ENCODE results near the gene PIM1.
"Not testable (repeated sequence)": the region's sequence is repeated elsewhere in the genome, so short reads cannot be mapped to it uniquely, and the experiment has no call there.

Gene PIM1

DNA sequence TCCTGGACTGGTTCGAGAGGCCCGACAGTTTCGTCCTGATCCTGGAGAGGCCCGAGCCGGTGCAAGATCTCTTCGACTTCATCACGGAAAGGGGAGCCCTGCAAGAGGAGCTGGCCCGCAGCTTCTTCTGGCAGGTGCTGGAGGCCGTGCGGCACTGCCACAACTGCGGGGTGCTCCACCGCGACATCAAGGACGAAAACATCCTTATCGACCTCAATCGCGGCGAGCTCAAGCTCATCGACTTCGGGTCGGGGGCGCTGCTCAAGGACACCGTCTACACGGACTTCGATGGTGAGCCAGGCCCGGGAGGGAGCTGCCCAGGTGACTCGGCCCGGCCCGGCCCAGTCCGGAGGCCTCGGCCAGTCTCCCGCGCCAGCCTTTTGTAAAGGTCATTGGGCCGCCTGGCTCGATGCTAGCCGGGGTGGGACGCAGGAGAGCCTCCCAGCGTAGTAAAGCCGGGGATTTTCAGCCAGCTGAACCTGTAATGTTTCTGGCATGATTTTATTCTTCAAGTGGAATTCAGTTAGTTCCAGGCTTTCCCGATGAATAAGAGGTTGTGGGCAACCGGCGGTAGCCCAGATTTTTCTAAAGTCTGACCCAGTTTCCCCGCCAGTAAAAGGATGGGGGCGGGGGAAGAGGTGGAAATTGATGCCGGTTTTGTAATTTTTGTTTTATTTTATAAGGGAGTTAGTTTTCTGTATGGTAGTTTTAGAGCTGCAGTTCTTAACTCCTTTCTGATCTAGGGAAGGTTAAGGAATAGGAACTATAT, 1.4 kb downstream of the PIM1 start:
- DNase-seq: peak; percentile 33 to 48 (median 36)

DNA sequence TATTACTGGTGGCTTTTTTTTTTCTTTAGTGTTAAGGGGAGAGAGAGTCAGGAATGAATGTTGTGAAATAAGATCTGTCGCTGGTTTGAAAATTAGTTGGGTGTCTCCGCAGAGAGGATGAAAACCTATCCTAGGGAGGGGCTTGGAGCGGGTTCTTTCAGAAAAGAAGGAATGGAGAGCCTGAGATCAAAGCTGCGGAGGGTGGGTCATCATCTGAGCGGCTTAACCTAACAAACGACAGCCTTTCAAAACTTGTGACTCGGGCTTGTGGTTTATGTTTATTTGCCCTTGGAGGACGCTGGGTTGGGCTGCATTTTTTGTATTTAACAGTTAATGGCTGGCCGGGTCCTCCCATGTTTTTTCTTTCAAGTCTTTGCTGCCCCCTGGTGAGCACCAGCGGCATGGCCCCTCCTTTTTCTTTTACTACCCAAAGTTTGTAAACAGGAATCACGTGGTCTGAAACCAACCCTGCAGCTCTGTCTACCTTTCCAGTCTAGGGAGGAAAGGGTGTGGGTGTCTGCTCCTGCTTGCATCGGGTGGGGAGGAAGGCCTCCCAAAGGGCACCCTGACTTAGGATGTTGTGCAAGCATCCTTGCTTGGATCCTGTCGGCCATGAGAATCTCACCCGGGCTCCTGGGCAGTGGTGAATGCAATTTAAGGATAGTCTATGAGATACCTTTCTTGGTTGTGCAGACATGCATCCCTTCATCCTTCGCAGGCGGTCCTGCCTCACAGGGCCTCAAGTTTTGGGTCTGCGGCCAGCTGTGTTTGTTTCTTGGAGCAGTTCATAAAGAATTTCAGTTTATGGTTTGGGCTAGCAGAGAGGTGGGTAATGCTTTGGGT, 2.2 kb downstream of the PIM1 start:
- DNase-seq: peak; percentile 88 to 93 (median 92)

DNA sequence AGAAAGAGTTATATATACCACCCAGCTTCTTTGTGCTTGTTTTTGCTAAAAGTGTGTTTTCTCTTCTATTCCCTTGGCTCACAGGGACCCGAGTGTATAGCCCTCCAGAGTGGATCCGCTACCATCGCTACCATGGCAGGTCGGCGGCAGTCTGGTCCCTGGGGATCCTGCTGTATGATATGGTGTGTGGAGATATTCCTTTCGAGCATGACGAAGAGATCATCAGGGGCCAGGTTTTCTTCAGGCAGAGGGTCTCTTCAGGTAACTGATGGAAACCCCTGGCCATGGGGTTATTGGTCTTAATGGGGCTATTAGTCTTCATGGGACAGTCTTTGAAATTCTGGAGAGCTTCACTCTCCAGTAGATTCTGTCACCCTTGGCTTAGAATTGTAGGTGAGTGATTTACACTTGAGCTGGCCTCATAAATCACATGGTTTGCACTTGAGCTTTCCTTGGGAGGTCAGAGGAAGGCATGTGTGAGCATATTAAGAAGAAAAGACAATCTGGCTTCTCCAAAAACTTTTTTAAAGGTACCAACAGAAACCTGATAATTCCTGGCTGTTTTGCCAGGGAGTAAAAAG, 3.0 kb downstream of the PIM1 start:
- DNase-seq: no peak

DNA sequence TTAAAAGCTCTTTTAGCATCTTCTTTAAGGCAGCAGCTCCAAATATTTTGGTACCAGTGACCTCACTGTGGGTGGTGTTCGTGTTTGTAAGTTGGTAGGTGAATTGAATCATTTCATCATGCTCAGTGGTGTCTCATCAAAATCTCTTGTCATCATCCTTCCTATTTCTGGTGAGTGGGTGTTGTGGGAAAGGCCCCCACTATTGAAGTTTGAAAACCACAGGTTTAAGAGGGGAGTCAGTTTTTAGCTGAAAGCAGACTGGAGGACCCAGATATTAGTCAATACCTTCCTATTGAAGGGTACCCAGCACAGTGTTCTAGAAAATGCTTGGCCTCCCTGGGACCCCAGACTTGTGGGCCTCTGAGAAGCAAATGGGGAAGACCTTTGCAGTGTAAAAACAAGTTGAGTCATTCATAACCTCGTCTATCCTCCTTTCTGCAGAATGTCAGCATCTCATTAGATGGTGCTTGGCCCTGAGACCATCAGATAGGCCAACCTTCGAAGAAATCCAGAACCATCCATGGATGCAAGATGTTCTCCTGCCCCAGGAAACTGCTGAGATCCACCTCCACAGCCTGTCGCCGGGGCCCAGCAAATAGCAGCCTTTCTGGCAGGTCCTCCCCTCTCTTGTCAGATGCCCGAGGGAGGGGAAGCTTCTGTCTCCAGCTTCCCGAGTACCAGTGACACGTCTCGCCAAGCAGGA, 3.7 kb downstream of the PIM1 start:
- DNase-seq: peak; percentile 72 to 87 (median 82)

DNA sequence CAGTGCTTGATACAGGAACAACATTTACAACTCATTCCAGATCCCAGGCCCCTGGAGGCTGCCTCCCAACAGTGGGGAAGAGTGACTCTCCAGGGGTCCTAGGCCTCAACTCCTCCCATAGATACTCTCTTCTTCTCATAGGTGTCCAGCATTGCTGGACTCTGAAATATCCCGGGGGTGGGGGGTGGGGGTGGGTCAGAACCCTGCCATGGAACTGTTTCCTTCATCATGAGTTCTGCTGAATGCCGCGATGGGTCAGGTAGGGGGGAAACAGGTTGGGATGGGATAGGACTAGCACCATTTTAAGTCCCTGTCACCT, 4.2 kb downstream of the PIM1 start:
- no peak for DNase-seq

DNA sequence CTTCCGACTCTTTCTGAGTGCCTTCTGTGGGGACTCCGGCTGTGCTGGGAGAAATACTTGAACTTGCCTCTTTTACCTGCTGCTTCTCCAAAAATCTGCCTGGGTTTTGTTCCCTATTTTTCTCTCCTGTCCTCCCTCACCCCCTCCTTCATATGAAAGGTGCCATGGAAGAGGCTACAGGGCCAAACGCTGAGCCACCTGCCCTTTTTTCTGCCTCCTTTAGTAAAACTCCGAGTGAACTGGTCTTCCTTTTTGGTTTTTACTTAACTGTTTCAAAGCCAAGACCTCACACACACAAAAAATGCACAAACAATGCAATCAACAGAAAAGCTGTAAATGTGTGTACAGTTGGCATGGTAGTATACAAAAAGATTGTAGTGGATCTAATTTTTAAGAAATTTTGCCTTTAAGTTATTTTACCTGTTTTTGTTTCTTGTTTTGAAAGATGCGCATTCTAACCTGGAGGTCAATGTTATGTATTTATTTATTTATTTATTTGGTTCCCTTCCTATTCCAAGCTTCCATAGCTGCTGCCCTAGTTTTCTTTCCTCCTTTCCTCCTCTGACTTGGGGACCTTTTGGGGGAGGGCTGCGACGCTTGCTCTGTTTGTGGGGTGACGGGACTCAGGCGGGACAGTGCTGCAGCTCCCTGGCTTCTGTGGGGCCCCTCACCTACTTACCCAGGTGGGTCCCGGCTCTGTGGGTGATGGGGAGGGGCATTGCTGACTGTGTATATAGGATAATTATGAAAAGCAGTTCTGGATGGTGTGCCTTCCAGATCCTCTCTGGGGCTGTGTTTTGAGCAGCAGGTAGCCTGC, 4.8 kb downstream of the PIM1 start:
- no peak for DNase-seq

DNA sequence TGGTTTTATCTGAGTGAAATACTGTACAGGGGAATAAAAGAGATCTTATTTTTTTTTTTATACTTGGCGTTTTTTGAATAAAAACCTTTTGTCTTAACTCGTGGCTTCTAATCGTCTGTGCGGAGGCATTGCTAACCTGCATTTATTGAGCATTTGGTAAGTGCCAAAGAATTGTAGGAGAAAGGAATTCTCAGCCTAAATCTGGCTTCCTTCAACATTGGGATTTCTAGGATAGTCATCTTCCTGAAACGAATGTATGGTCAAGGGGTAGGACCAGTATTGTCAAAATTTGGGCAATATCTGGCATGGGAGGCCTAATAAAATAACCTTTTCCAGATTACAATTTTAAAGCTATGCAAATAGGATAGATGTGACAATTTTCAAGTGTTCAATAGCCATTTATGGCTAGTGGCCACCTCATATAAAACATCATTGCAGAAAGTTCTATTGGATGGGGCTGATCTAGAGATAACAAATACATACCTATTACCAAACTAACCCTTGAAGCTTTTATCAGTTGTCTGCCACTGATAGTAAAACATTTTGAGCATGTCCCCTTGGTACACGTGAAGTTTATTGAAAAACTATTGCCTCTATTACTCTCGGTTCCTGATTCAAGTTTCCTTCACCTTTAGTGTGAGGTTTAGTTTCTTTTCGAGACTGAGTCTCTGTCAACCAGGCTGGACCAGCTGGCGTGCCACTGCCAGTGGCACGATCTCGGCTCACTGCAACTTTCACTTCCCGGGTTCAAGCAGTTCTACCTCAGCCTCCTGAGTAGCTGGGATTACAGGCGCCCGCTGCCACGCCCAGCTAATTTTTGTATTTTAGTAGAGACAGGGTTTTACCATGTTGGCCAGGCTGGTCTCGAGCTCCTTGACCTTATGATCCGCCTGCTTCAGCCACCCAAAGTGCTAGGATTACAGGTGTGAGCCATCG, 5.6 kb downstream of the PIM1 start:
- DNase-seq: peak in 1 of 3 donors; percentile 32

DNA sequence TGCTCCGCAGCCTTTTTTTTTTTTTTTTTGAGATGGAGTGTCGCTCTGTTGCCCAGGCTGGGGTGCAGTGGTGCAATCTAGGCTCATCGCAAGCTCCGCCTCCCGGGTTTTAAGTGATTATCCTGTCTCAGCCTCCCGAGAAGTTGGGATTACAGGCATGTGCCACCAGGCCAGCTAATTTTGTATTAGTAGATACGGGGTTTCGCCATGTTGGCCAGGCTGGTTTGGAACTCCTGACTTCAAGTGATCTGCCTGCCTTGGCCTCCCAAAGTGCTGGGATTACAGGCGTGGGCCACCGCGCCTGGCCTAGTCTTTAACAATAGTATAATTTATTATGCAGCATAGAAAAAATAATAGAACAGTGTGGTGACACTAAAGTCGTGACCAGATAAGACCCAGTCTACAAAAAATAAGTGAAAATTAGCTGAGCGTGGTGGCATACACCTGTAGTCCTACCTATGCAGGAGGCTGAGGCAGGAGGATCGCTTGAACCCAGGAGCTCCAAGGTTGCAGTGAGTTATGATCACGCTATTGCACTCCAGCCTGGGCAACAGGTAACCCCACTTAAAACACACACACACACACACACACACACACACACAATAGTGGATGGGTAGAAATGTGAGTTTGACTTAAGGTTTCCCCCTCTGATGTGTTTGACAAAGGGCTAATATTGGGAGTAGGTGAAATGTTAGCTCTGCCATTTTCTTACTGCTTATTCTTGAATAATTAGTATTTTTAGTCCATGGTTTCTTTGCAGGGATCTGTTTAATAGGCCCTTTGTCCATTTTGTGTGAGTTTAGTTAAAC, 6.5 kb downstream of the PIM1 start:
- peak in 1 of 3 donors; percentile 43 for DNase-seq

DNA sequence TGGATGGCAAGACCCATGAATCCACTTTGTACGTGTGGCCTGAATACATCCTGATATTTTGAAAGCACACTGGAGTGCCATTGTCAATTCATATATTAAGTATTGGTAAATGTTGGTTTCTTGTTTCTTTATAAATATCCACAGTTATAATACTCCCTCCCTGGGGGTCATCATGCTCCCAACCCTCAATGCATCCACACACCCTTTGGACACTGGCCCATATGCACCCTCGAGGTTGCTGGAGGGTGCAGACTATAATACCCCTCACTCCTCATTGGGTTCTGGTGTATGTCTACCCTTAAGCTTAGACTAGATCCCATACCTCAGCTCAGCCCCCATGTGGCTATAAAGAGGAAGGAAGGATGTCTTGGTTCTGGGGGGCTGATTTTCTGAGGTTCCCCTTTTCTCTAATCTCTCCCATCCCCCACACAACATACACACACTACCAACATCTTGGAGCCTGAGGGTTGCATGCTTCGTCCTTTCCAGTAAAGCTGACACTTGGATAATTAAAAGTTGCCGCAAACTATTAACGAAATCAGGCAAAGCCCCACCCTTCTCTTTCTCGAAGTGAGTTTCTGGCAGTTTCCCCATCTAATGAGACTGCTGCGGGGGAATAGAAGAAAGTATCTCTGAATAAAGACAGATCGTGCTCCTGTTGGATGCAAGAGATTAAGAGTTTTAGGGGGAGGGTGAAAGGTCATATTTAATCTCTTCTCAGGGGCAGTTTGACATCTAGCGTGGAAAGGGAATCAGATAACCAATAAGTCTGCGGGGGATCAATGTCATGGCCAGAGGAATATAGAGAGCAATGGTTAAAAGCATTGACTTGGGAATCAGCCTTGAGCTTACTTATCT, 7.4 kb downstream of the PIM1 start:
- peak; percentile 42 to 53 (median 48) for DNase-seq

DNA sequence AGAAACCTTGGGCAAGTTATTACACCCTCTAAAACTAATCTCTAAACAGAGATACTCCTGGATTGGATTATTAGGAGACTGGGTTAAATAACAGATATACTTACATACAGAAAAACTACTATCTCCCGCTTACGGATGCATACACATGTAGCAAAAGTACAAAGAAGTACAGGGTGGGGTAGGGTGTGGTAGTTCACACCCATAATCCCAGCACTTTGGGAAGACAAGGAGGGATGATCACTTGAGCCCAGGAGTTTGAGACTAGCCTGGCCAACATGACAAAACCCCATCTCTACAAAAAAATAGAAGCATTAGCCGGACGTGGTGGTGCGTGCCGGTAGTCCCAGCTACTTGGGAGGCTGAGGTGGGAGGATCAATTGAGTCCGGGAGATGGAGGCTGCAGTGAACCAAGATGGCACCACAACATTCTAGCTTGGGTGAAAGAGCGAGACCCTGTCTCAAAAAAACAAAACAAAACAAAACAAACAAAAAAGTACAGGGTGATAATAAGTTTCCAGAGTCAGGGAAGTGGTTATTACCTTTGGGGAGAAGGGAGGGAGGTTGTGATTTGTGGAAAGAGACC, 8.1 kb downstream of the PIM1 start:
- no peak for DNase-seq

DNA sequence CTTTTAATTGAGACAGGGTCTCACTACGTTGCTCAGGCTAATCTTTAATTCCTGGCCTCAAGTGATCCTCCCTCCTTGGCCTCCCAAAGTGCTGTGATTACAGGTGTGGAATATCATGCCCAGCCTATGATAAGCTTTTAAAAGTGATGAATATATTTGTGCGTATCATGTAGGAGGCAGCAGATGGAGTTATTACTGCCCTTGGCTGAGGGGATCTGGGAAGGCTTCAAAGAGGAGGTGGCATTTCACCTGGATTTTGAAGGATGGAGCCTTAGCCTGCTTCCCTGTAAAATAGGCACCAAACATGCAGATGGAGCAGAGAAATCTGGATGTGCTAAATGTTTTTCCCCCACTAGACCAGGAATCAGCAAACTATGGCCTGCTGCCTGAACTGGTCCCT, 10.1 kb downstream of the PIM1 start:
- no peak for DNase-seq

DNA sequence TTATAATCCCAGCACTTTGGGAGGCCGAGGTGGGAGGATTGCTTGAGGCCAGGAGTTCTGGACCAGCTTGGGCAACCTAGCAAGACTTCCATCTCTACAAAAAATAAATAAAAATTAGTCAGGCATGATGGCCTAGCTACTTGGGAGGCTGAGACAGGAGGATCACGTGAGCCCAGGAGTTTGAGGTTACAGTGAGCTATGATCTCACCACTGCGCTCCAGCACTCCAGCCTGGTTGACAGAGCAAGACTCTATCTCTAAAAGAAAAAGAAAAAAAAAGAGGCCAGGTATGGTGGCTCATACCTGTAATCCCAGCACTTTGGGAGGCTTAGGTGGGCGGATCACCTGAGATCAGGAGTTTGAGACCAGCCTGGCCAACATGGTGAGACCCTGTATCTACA, 10.7 kb downstream of the PIM1 start:
- DNase-seq: not testable (repeated sequence)

DNA sequence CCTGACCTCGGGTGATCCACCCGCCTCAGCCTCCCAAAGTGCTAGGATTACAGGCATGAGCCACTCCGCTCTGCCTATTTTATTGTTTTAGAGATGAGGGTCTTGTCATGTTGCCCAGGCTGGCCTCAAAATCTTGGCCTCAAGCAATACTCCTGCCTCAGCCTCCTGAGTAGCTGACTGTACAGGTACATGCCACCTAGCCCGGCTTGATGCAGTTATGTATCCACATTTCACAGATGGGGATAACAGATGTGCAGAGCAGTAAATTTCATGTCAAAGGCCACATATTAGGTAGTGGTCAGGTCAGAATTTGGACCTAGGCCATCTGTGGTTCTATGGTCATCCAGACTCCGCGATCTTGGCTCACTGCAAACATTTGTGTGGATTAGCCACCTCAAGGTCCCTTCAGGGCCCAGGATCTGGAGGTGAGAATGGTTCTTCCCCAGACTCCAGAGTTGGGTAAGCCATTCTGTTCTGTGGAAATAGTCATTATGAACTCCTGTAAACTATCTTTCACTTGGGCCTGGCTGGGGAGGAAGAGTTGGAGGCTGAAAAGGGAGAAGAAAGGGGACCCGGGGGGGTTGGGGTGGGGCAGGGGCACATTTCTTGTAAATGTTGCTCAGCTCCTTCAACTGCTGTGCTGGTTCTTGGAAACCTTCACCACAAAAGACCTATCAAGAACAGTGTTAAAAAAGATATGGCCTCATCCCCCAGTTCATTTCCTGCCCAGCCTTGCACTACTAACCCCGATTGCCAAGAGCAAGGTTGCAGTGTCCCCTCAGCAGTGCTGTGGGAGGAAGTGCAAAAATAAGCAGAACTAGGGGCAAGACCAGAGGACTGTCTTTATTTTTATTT, 13.0 kb downstream of the PIM1 start:
- peak; percentile 76 to 87 (median 77) for DNase-seq

DNA sequence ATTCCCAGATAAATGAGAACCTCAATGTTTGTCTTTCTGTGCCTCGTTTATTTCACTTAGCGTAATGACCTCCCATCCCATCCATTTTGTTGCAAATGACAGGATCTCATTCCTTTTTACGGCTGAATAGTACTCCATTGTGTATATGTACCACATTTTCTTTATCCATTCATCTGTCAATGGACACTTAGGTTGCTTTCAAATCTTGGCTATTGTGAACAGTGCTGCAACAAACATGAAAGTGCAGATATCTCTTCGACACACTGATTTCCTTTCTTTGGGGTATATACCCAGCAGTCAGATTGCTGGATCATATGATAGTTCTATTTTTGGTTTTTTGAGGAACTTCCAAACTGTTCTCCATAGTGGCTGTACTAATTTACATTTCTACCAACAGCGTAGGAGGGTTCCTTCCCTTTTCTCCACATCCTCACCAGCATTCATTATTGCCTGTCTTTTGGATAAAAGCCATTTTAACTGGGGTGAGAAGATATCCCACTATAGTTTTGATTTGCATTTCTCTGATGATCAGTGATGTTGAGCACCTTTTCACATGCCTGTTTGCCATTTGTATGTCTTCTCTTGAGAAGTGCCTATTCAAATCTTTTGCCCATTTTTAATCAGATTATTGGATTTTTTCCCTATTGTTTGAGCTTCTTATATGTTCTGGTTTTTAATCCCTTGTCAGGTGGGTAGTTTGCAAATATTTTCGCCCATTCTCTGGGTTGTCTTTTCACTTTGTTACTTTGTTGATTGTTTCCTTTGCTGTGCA, 16.2 kb downstream of the PIM1 start:
- peak; percentile 73 to 91 (median 87) for DNase-seq

DNA sequence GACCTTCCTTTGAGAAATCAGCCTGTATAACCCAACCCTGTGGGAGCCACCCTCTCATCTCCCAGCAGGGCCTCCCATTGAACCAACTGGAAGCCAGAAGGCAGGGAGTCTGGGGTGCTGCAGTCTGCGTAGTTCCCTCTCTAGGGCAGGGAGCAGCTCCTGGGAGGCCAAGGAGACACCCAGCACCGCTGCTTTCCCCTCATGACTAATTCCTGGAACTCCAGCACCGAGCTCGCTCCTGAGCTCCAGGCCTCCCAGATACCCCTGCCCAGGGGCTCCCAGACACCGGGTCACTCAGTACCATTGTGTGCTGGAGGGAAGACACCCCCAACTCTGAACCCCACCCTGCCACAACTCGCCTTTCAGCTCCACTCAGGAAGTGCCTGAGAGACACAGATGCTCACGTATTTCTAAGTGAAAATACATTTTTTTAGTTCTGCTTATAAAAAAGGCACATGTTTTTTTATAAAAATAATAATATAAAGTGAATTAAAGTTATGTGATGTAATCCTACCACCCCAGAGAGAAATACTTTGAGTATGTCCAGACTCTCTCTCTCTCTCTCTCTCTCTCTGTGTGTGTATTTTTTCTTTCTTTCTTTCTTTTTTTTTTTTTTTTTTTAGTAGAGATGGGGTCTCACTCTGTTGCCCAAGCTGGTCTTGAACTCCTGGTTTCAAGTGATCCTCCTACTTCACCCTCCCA, 17.5 kb downstream of the PIM1 start:
- peak; percentile 62 to 78 (median 71) for DNase-seq

DNA sequence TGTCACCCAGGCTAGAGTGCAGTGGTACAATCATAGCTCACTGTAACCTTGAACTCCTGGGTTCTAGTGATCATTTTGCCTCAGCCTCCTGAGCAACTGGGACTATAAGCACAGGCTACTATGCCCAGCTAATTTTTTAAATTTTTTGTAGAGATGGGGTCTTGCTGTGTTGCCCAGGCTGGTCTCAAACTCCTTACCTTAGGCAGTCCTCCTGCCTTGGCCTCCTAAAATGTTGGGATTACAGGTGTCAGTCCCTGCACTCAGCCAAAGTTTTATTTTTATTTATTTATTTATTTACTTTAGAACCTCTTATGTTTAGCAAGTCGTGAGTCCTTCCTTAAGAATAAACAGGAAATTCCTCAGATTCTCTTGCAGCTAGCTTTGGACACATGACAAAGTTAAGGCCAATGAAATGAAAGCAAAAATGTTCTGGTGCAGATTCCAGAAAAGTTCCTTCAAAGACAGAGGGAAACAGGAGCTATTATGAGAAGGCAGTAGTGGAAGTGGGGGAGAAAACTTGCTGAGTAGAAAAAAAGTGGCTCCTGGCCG, 19.1 kb downstream of the PIM1 start:
- no peak for DNase-seq

Data from suppressor macrophage treated with lipopolysaccharide for 1 hour (primary cell).